DMS 273 treated with DMSO at 0.1 percent for 48 hours (cell line): ENCODE data around the gene COL5A1.
"Not testable (repeated sequence)": the region's sequence is repeated elsewhere in the genome, so short reads cannot be mapped to it uniquely, and the experiment has no call there.

Experiments
- DNase-seq: peaks from one replicate; lab custom pipeline; 2025; lab: John Stamatoyannopoulos, UW

The COL5A1 gene

GRCh38 chr9:134678666-134679443 is 37.3 kb downstream of the COL5A1 start:
- DNase-seq, result no peak

GRCh38 chr9:134679616-134680392 is 38.2 kb downstream of the COL5A1 start:
- DNase-seq, result no peak

- no peak for DNase-seq
These were observed 38.9 kb downstream of the COL5A1 start for GRCh38 chr9:134680393-134681060.

GRCh38 chr9:134681061-134681661 is 39.6 kb downstream of the COL5A1 start:
- DNase-seq, result no peak

GRCh38 chr9:134682026-134682425 is 40.4 kb downstream of the COL5A1 start:
- no peak for DNase-seq

GRCh38 chr9:134682651-134683364 is 41.2 kb downstream of the COL5A1 start:
- DNase-seq, result no peak

GRCh38 chr9:134683714-134684374 is 42.2 kb downstream of the COL5A1 start:
- no peak for DNase-seq

- DNase-seq, result no peak
These were observed 42.7 kb downstream of the COL5A1 start for GRCh38 chr9:134684375-134684723.

- DNase-seq, result not testable (repeated sequence)
These were observed 43.3 kb downstream of the COL5A1 start for GRCh38 chr9:134684941-134685340.

GRCh38 chr9:134685784-134686183 is 44.2 kb downstream of the COL5A1 start:
- no peak for DNase-seq

GRCh38 chr9:134686896-134687295 is 45.3 kb downstream of the COL5A1 start:
- DNase-seq, result no peak

GRCh38 chr9:134687556-134687955 is 46.0 kb downstream of the COL5A1 start:
- no peak for DNase-seq

- DNase-seq, result no peak
These were observed 46.6 kb downstream of the COL5A1 start for GRCh38 chr9:134688231-134688630.

GRCh38 chr9:134688661-134689320 is 47.2 kb downstream of the COL5A1 start:
- DNase-seq, result no peak

GRCh38 chr9:134689321-134690181 is 47.9 kb downstream of the COL5A1 start:
- no peak for DNase-seq

GRCh38 chr9:134690301-134690751 is 48.7 kb downstream of the COL5A1 start:
- no peak for DNase-seq

- DNase-seq, result no peak
These were observed 49.5 kb downstream of the COL5A1 start for GRCh38 chr9:134690946-134691694.

- DNase-seq, result no peak
These were observed 50.3 kb downstream of the COL5A1 start for GRCh38 chr9:134691695-134692572.
